Naive B cell (primary cell): ENCODE results near the gene TBC1D9. TPM values are rescaled to one million over a fixed set of nuclear protein-coding genes. Genes with fewer than 3 reads are reported as not detected.
A peak's percentile ranks its signal among the peaks of the same experiment; 100 is the strongest.
"Not testable (repeated sequence)": the region's sequence is repeated elsewhere in the genome, so short reads cannot be mapped to it uniquely, and the experiment has no call there.

Experiments
- ATAC-seq, 2 donors: fragments of 150-1000 bp; cut with Tn5 transposase; 2 replicates each; pipeline ENCODE4 v1.10.0; 2021; ENCODE audit warnings: low read depth in 2 of 2, mild to moderate bottlenecking in 2 of 2, moderate library complexity in 2 of 2
- DNase-seq: peaks from one replicate; pipeline ENCODE4 v3.0.0; 2022
- H3K27ac Mint-ChIP-seq, 6 donors: one replicate each; pipeline ENCODE4 v1.8.0; 2020 to 2022; ENCODE audit warnings: mild to moderate bottlenecking in 6 of 6, mixed read lengths in 6 of 6, moderate library complexity in 5 of 6, inconsistent platforms in 2 of 6
- H3K27me3 Mint-ChIP-seq, 3 donors: one replicate each; pipeline ENCODE4 v1.8.0; 2021 to 2022; ENCODE audit warnings: mixed read lengths in 3 of 3, mild to moderate bottlenecking in 1 of 3
- H3K36me3 Mint-ChIP-seq, 2 donors: one replicate each; pipeline ENCODE4 v1.8.0; 2020 to 2022; ENCODE audit warnings: mixed read lengths in 2 of 2, inconsistent platforms in 1 of 2, mild to moderate bottlenecking in 1 of 2
- H3K4me1 Mint-ChIP-seq, 3 donors: one replicate each; pipeline ENCODE4 v1.8.0; 2020 to 2022; ENCODE audit warnings: mixed read lengths in 3 of 3, inconsistent platforms in 1 of 3, mild to moderate bottlenecking in 1 of 3, moderate library complexity in 1 of 3
- H3K4me3 Mint-ChIP-seq, 8 donors: one replicate each; pipeline ENCODE4 v1.8.0; 2020 to 2022; ENCODE audit warnings: mild to moderate bottlenecking in 8 of 8, mixed read lengths in 8 of 8, moderate library complexity in 8 of 8, inconsistent platforms in 2 of 8
- H3K9me3 Mint-ChIP-seq, 7 donors: one replicate each; pipeline ENCODE4 v1.8.0; 2020 to 2022; ENCODE audit warnings: mixed read lengths in 7 of 7, mild to moderate bottlenecking in 5 of 7, inconsistent platforms in 2 of 7, moderate library complexity in 1 of 7
- polyA plus RNA-seq, 6 donors: library from polyadenylated mRNA; unstranded; fragments of 300-500 nt; fragmentation: Illumina TruSeq; gene quantifications; one replicate each; pipeline ENCODE4 v1.2.3, GENCODE V29; 2021; ENCODE audit warnings: low read depth in 6 of 6

TBC1D9 gene
- polyA plus RNA-seq, 6 donors from 2014 or later: 4.4 to 38.9 (median 21.2) TPM

- no peaks in the 10 kb centered on the region for H3K27me3 Mint-ChIP-seq
- H3K36me3 Mint-ChIP-seq: peaks cover 18 to 23% of the 10 kb centered on the region in 2 donors
- peaks cover 3 to 11% (median 5%) of the 10 kb centered on the region in 7 donors for H3K9me3 Mint-ChIP-seq
- no peak for DNase-seq
- peaks cover 56 to 72% (median 58%) of the 10 kb centered on the region in 3 donors for H3K4me1 Mint-ChIP-seq
- H3K27ac Mint-ChIP-seq: peak overlapping the region in 3 of 6 donors; percentile 10 to 56 (median 51)
- peak overlapping the region in 2 of 8 donors; percentile 6 to 21 for H3K4me3 Mint-ChIP-seq
- no peak for ATAC-seq
These were observed 8.0 kb downstream of the TBC1D9 start for GRCh38 chr4:140748171-140748570.

GRCh38 chr4:140746546-140746945, 9.6 kb downstream of the TBC1D9 start:
- H3K27me3 Mint-ChIP-seq, DNase-seq, H3K4me3 Mint-ChIP-seq, ATAC-seq: not testable (repeated sequence)
- Mint-ChIP-seq H3K27ac (peak overlapping the region in 2 of 6 donors; percentile 57 to 83), H3K4me1 (peaks cover 57 to 72% (median 60%) of the 10 kb centered on the region in 3 donors), H3K9me3 (peaks cover 3 to 11% (median 5%) of the 10 kb centered on the region in 7 donors), H3K36me3 (peaks cover 11 to 18% of the 10 kb centered on the region in 2 donors)

GRCh38 chr4:140744421-140744820, 11.8 kb downstream of the TBC1D9 start:
- H3K4me3 Mint-ChIP-seq: peak overlapping the region in 4 of 8 donors; percentile 45 to 90 (median 72)
- H3K9me3 Mint-ChIP-seq: peaks cover 3 to 11% (median 5%) of the 10 kb centered on the region in 7 donors
- H3K36me3 Mint-ChIP-seq: peaks cover 11 to 18% of the 10 kb centered on the region in 2 donors
- no peaks in the 10 kb centered on the region for H3K27me3 Mint-ChIP-seq
- peak overlapping the region; percentile 80 to 98 (median 90) for H3K27ac Mint-ChIP-seq
- no peak for DNase-seq
- peaks cover 60 to 77% (median 70%) of the 10 kb centered on the region in 3 donors for H3K4me1 Mint-ChIP-seq
- no peak for ATAC-seq

- DNase-seq (peak; percentile 73), ATAC-seq (peak; percentile 83 to 85)
- peaks cover 8 to 16% of the 10 kb centered on the region in 2 donors for H3K36me3 Mint-ChIP-seq
- H3K4me1 Mint-ChIP-seq: peaks cover 62 to 80% (median 76%) of the 10 kb centered on the region in 3 donors
- peaks cover 2 to 8% (median 4%) of the 10 kb centered on the region in 7 donors for H3K9me3 Mint-ChIP-seq
- peak overlapping the region; percentile 82 to 94 (median 90) for H3K4me3 Mint-ChIP-seq
- peak overlapping the region; percentile 89 to 99 (median 96) for H3K27ac Mint-ChIP-seq
- no peaks in the 10 kb centered on the region for H3K27me3 Mint-ChIP-seq
These were observed 12.8 kb downstream of the TBC1D9 start for GRCh38 chr4:140743194-140743931.

- peaks cover 0 to 4% (median 0%) of the 10 kb centered on the region in 7 donors for H3K9me3 Mint-ChIP-seq
- DNase-seq (no peak), ATAC-seq (peak; percentile 20 to 21)
- H3K36me3 Mint-ChIP-seq: peaks cover 2 to 13% of the 10 kb centered on the region in 2 donors
- H3K4me3 Mint-ChIP-seq: peak overlapping the region; percentile 82 to 94 (median 90)
- no peaks in the 10 kb centered on the region for H3K27me3 Mint-ChIP-seq
- H3K27ac Mint-ChIP-seq: peak overlapping the region; percentile 89 to 99 (median 96)
- peaks cover 60 to 82% (median 75%) of the 10 kb centered on the region in 3 donors for H3K4me1 Mint-ChIP-seq
These were observed 13.4 kb downstream of the TBC1D9 start for GRCh38 chr4:140742838-140743193.

GRCh38 chr4:140740906-140741670, 15.1 kb downstream of the TBC1D9 start:
- H3K4me3 Mint-ChIP-seq: peak overlapping the region in 6 of 8 donors; percentile 21 to 93 (median 70)

GRCh38 chr4:140740422-140740821, 15.8 kb downstream of the TBC1D9 start:
- no peak for ATAC-seq
- Mint-ChIP-seq H3K4me3 (peak overlapping the region in 4 of 8 donors; percentile 12 to 64 (median 36)), H3K27ac (peak overlapping the region; percentile 24 to 98 (median 82)), H3K9me3 (no peaks in the 10 kb centered on the region), H3K27me3 (no peaks in the 10 kb centered on the region), H3K36me3 (peaks cover 0 to 14% of the 10 kb centered on the region in 2 donors), H3K4me1 (peaks cover 68 to 96% (median 88%) of the 10 kb centered on the region in 3 donors)
- no peak for DNase-seq

More at GRCh38 chr4:140740906-140741670, 15.1 kb downstream of the TBC1D9 start:
- Mint-ChIP-seq H3K9me3 (no peaks in the 10 kb centered on the region), H3K36me3 (peaks cover 0 to 9% of the 10 kb centered on the region in 2 donors), H3K27me3 (no peaks in the 10 kb centered on the region), H3K27ac (peak overlapping the region; percentile 51 to 98 (median 82)), H3K4me1 (peaks cover 66 to 89% (median 83%) of the 10 kb centered on the region in 3 donors)
- ATAC-seq (no peak), DNase-seq (no peak)

- Mint-ChIP-seq H3K4me3 (no peak overlapping the region), H3K27ac (peak overlapping the region in 3 of 6 donors; percentile 82 to 98 (median 82)), H3K27me3 (no peaks in the 10 kb centered on the region), H3K4me1 (peaks cover 63 to 94% (median 85%) of the 10 kb centered on the region in 3 donors), H3K9me3 (no peaks in the 10 kb centered on the region), H3K36me3 (peaks cover 0 to 14% of the 10 kb centered on the region in 2 donors)
- DNase-seq: no peak
- ATAC-seq: no peak
These were observed 16.2 kb downstream of the TBC1D9 start for GRCh38 chr4:140739971-140740370.

- H3K27me3 Mint-ChIP-seq: no peaks in the 10 kb centered on the region
- peaks cover 51 to 85% (median 72%) of the 10 kb centered on the region in 3 donors for H3K4me1 Mint-ChIP-seq
- H3K4me3 Mint-ChIP-seq: peak overlapping the region in 1 of 8 donors; percentile 47
- DNase-seq: no peak
- H3K9me3 Mint-ChIP-seq: no peaks in the 10 kb centered on the region
- H3K36me3 Mint-ChIP-seq: peaks cover 0 to 22% of the 10 kb centered on the region in 2 donors
- peak overlapping the region in 3 of 6 donors; percentile 46 to 67 (median 58) for H3K27ac Mint-ChIP-seq
- no peak for ATAC-seq
These were observed 18.0 kb downstream of the TBC1D9 start for GRCh38 chr4:140738139-140738538.

GRCh38 chr4:140736669-140737343, 19.4 kb downstream of the TBC1D9 start:
- peaks cover 4 to 22% of the 10 kb centered on the region in 2 donors for H3K36me3 Mint-ChIP-seq
- peak overlapping the region in 2 of 6 donors; percentile 8 to 84 for H3K27ac Mint-ChIP-seq
- no peaks in the 10 kb centered on the region for H3K27me3 Mint-ChIP-seq
- no peak for DNase-seq
- H3K4me3 Mint-ChIP-seq: peak overlapping the region in 3 of 8 donors; percentile 4 to 39 (median 15)
- no peak for ATAC-seq
- peaks cover 41 to 74% (median 58%) of the 10 kb centered on the region in 3 donors for H3K4me1 Mint-ChIP-seq
- no peaks in the 10 kb centered on the region for H3K9me3 Mint-ChIP-seq

GRCh38 chr4:140735779-140736391, 20.3 kb downstream of the TBC1D9 start:
- DNase-seq: no peak
- Mint-ChIP-seq H3K27ac (peak overlapping the region in 2 of 6 donors; percentile 19 to 90), H3K27me3 (no peaks in the 10 kb centered on the region), H3K4me1 (peaks cover 37 to 68% (median 56%) of the 10 kb centered on the region in 3 donors), H3K9me3 (no peaks in the 10 kb centered on the region), H3K4me3 (peak overlapping the region in 1 of 8 donors; percentile 8), H3K36me3 (peaks cover 4 to 22% of the 10 kb centered on the region in 2 donors)
- no peak for ATAC-seq

- DNase-seq (no peak), ATAC-seq (no peak)
- Mint-ChIP-seq H3K4me1 (peaks cover 34 to 68% (median 56%) of the 10 kb centered on the region in 3 donors), H3K4me3 (no peak overlapping the region), H3K27ac (no peak overlapping the region), H3K27me3 (no peaks in the 10 kb centered on the region), H3K36me3 (peaks cover 4 to 22% of the 10 kb centered on the region in 2 donors), H3K9me3 (no peaks in the 10 kb centered on the region)
These were observed 20.9 kb downstream of the TBC1D9 start for GRCh38 chr4:140735317-140735716.
